ENCODE data around the gene SAAL1.

The SAAL1 gene

DNA sequence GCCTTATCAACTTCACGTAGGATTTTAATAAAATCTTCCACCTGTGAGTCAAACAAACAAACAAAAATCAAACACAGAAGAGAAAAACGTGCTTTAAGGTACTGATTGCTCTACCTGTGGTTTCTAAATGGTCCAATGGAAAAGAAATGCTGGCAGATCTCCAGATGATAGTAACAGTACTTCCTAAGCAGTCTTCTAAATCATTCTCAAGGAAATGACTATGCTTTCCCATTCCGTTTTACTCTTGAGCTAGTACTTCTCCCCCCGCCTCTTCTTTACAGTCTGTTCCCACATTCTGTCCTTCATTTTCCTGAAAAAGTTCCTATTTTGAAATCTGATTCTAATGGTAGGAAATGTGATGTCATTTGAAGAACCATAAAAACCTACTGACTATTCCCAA lies 25.4 kb downstream of the SAAL1 start:
- Histone ChIP-seq H3K4me3 (ENCODE audit: low read length) (no peak overlapping the region), H3K27ac (ENCODE audit: low read depth, low read length) (no peak overlapping the region), H3K9ac (ENCODE audit: low read depth, low read length) (no peak overlapping the region), H3K27me3 (ENCODE audit: insufficient read depth, low read length) (no peaks in the 10 kb centered on the region), H3K9me3 (ENCODE audit: insufficient read depth, low read depth, low read length) (no peaks in the 10 kb centered on the region), H3K4me1 (ENCODE audit: insufficient read depth, low read length) (no peaks in the 10 kb centered on the region), H3K36me3 (ENCODE audit: insufficient read depth, low read length) (peaks cover 65% of the 10 kb centered on the region)
- 96% methylated on average over 4 of the region's 4 CpGs for WGBS

DNA sequence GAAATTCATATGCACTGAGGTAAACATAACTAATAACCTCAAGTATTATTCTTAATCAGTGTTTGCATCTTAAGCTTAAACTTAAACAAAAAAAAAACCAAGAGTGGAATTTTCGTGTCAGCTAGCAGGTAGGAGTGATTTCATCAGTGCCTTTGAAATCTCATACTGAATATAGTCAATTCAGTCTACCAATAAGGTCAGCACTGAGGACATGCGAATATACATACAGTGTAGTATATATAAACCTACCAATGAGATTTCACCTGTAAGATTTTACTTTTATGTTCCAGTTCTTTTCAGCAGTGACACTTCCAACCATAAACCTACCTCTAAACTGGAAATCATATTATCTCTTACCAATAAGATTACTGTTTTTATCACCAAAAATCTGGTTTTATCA lies 27.0 kb downstream of the SAAL1 start:
- H3K27ac ChIP-seq (ENCODE audit: low read depth, low read length), result no peak overlapping the region
- no peaks in the 10 kb centered on the region for H3K4me1 ChIP-seq (ENCODE audit: insufficient read depth, low read length)
- no peaks in the 10 kb centered on the region for H3K9me3 ChIP-seq (ENCODE audit: insufficient read depth, low read depth, low read length)
- peaks cover 49% of the 10 kb centered on the region for H3K36me3 ChIP-seq (ENCODE audit: insufficient read depth, low read length)
- WGBS, result 100% methylated on average over 1 of the region's 2 CpGs
- no peak overlapping the region for H3K4me3 ChIP-seq (ENCODE audit: low read length)
- H3K9ac ChIP-seq (ENCODE audit: low read depth, low read length), result no peak overlapping the region
- no peaks in the 10 kb centered on the region for H3K27me3 ChIP-seq (ENCODE audit: insufficient read depth, low read length)

DNA sequence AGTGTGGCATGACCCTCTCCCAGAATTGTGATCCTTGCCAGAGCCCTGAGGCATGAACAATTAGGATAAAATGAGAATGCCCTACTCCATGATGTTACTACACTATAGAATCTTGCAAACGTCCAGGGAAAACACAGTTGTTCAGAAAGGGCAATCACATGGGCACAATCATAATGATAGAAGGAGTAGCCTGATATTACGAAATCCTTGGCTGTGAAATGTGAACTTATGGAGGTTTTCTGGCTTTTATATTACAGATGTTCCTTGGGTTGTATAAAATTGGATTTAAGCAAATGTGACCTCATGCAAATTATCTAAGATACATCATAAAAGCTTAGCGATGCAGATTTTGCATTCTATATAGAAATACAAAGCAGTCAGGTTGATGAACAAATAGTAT lies 30.4 kb downstream of the SAAL1 start:
- Histone ChIP-seq H3K9me3 (ENCODE audit: insufficient read depth, low read depth, low read length) (no peaks in the 10 kb centered on the region), H3K27ac (ENCODE audit: low read depth, low read length) (no peak overlapping the region), H3K27me3 (ENCODE audit: insufficient read depth, low read length) (no peaks in the 10 kb centered on the region), H3K4me1 (ENCODE audit: insufficient read depth, low read length) (no peaks in the 10 kb centered on the region), H3K4me3 (ENCODE audit: low read length) (no peak overlapping the region), H3K9ac (ENCODE audit: low read depth, low read length) (no peak overlapping the region), H3K36me3 (ENCODE audit: insufficient read depth, low read length) (peaks cover 15% of the 10 kb centered on the region)
- WGBS, result 92% methylated on average over 3 of the region's 3 CpGs

DNA sequence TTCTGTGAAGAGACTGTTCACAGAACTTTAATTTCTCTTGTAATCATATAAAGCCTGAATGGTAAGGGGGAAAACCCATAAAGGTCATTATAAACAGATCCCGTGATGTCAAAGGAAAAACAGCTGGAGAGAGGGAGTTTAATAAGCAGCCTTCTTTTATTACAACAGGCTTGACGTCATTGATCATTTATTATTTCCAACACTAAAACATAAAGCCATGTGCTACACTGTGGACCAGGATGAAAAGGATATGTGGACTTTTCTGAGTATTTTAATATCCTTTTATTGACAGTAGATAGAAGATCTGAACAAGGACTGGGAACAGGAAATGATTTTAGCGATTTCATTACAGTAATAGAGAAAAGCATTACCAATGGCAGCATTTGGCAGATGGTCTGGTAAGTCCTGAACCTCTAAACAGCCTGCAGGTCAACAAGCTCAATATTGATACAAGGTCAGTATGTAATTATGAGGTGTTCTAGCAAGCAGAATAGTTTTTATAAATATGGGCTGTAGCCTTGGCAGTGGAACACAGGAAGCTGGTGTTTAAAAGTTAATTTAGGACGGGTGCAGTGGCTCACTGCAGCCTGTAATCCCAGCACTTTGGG lies 34.7 kb downstream of the SAAL1 start:
- Histone ChIP-seq H3K4me3 (ENCODE audit: low read length) (no peak overlapping the region), H3K4me1 (ENCODE audit: insufficient read depth, low read length) (no peaks in the 10 kb centered on the region), H3K9ac (ENCODE audit: low read depth, low read length) (no peak overlapping the region), H3K9me3 (ENCODE audit: insufficient read depth, low read depth, low read length) (no peaks in the 10 kb centered on the region), H3K27ac (ENCODE audit: low read depth, low read length) (no peak overlapping the region), H3K27me3 (ENCODE audit: insufficient read depth, low read length) (no peaks in the 10 kb centered on the region), H3K36me3 (ENCODE audit: insufficient read depth, low read length) (no peaks in the 10 kb centered on the region)
- 96% methylated on average over 2 of the region's 4 CpGs for WGBS

DNA sequence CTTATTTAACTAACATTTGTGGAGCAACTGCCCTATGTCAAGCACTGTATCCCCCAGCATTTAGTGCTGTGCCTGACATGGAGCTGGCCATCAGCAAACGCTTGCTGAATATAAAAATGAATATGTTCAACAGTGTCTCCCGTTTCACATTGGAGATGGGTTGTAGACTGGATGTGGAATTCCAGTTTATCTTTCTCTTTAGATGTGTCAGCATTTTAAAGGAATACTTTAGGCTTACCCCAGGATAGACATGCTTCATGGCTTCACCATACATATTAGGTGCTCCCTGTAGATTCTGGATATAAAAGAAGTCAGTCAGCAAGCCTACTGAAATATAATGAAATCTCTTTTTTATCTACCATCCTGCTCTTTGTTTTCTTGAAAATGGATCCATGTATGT lies 38.5 kb downstream of the SAAL1 start:
- no peak overlapping the region for H3K27ac ChIP-seq (ENCODE audit: low read depth, low read length)
- H3K27me3 ChIP-seq (ENCODE audit: insufficient read depth, low read length), result no peaks in the 10 kb centered on the region
- no peaks in the 10 kb centered on the region for H3K4me1 ChIP-seq (ENCODE audit: insufficient read depth, low read length)
- no peaks in the 10 kb centered on the region for H3K9me3 ChIP-seq (ENCODE audit: insufficient read depth, low read depth, low read length)
- H3K36me3 ChIP-seq (ENCODE audit: insufficient read depth, low read length), result no peaks in the 10 kb centered on the region
- 93% methylated on average over 2 of the region's 2 CpGs for WGBS
- no peak overlapping the region for H3K4me3 ChIP-seq (ENCODE audit: low read length)
- H3K9ac ChIP-seq (ENCODE audit: low read depth, low read length), result no peak overlapping the region

DNA sequence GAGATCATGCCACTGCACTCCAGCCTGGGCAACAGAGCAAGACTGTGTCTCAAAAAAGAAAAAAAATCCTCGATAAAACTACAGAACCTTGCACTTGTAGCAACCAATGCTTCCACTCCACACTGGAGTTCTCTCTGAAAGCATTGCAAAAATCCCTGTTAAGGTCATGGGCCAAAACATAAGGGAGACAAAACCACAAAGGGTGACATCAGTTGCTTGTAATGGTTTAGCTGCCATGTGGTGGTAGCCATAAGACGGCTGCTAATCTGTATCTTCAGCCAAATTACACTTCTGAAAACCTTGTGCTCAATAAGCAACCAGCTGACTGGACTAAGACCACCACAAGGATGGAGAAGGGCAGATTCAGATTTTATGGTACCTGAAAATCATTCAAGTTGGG lies 39.3 kb downstream of the SAAL1 start:
- no peak overlapping the region for H3K9ac ChIP-seq (ENCODE audit: low read depth, low read length)
- no peaks in the 10 kb centered on the region for H3K9me3 ChIP-seq (ENCODE audit: insufficient read depth, low read depth, low read length)
- no peak overlapping the region for H3K4me3 ChIP-seq (ENCODE audit: low read length)
- H3K4me1 ChIP-seq (ENCODE audit: insufficient read depth, low read length), result no peaks in the 10 kb centered on the region
- no peak overlapping the region for H3K27ac ChIP-seq (ENCODE audit: low read depth, low read length)
- WGBS, result 100% methylated on average over 2 of the region's 2 CpGs
- H3K27me3 ChIP-seq (ENCODE audit: insufficient read depth, low read length), result no peaks in the 10 kb centered on the region
- no peaks in the 10 kb centered on the region for H3K36me3 ChIP-seq (ENCODE audit: insufficient read depth, low read length)

DNA sequence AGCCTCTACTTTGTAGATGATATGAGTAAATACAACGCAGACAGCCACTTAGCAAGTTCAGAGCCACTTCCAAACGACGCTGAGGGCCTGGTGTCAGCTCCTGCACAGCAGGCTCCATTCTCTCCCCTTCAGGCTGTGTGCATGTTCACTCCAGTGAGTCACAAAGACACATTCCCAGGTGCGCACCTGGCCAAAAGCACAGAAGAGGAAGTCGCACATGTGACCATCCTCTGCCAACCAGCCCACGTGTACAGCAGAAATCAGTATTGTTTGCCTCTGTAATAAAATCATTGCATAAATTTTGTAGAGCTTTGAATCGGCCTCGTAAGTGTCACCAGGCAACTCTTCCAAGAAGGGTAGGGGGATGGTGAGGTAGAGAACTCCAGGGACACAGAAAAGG lies 40.3 kb downstream of the SAAL1 start:
- H3K36me3 ChIP-seq (ENCODE audit: insufficient read depth, low read length), result no peaks in the 10 kb centered on the region
- 95% methylated on average over 8 of the region's 8 CpGs for WGBS
- H3K4me3 ChIP-seq (ENCODE audit: low read length), result no peak overlapping the region
- no peaks in the 10 kb centered on the region for H3K9me3 ChIP-seq (ENCODE audit: insufficient read depth, low read depth, low read length)
- no peaks in the 10 kb centered on the region for H3K27me3 ChIP-seq (ENCODE audit: insufficient read depth, low read length)
- H3K4me1 ChIP-seq (ENCODE audit: insufficient read depth, low read length), result no peaks in the 10 kb centered on the region
- H3K9ac ChIP-seq (ENCODE audit: low read depth, low read length), result no peak overlapping the region
- no peak overlapping the region for H3K27ac ChIP-seq (ENCODE audit: low read depth, low read length)

DNA sequence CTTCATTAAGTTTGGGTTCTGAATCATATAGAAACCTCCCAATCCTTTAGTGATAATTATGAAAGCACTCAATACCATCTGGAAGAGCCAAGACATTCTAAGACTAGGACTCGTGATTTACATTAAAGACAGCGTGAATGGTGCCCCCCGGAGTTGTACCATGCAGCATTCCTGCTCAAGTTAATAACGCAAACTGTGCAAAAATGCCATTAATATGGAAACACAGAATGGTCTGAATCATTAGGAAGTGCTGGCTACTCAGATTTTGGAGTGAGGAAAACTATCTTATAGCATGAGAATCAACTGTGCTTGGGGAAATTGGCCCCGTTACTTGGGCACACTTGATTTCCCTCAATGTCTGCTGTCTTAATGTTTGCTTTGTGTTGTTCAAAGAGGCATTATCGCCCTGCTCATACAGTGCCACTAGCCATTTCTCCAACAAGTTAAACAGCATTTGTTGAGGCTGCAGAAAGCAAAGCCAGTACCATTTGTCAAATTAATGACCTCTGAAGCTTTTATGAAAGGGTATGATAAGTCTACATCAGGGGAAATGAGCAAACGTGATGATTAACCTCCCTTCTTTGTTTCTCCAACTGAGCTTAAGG lies 41.3 kb downstream of the SAAL1 start:
- WGBS, result 92% methylated on average over 7 of the region's 7 CpGs
- Histone ChIP-seq H3K4me1 (ENCODE audit: insufficient read depth, low read length) (no peaks in the 10 kb centered on the region), H3K27ac (ENCODE audit: low read depth, low read length) (no peak overlapping the region), H3K4me3 (ENCODE audit: low read length) (no peak overlapping the region), H3K9ac (ENCODE audit: low read depth, low read length) (no peak overlapping the region), H3K27me3 (ENCODE audit: insufficient read depth, low read length) (no peaks in the 10 kb centered on the region), H3K36me3 (ENCODE audit: insufficient read depth, low read length) (no peaks in the 10 kb centered on the region), H3K9me3 (ENCODE audit: insufficient read depth, low read depth, low read length) (no peaks in the 10 kb centered on the region)

DNA sequence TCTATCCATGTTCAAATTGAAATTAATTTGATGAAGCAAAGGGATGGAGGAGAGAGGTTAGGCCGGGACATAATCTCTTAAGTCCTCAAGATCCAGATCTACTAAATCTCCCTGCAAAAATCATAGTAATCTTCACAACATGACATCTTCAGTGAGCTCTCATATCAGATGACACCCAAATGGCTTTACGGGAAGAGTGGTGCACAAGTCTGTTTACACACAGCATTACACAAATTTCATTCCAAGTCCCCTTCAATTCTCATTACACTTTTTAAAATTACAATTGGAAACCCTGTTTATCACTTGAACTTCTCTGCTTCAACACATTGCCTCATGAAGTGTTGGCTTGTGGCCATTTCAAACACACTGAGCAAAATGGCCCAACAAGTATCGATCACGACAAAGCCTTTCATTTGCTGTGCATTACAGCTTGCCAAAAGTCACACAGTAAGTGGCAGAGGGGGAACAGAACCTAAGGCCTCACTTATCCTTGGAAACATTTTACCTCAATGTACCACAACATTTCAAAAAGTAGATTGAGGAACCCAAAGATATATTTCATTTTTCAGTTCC lies 41.9 kb downstream of the SAAL1 start:
- no peak overlapping the region for H3K9ac ChIP-seq (ENCODE audit: low read depth, low read length)
- H3K36me3 ChIP-seq (ENCODE audit: insufficient read depth, low read length), result no peaks in the 10 kb centered on the region
- no peaks in the 10 kb centered on the region for H3K27me3 ChIP-seq (ENCODE audit: insufficient read depth, low read length)
- no peaks in the 10 kb centered on the region for H3K9me3 ChIP-seq (ENCODE audit: insufficient read depth, low read depth, low read length)
- no peak overlapping the region for H3K27ac ChIP-seq (ENCODE audit: low read depth, low read length)
- H3K4me3 ChIP-seq (ENCODE audit: low read length), result no peak overlapping the region
- H3K4me1 ChIP-seq (ENCODE audit: insufficient read depth, low read length), result no peaks in the 10 kb centered on the region
- 98% methylated on average over 4 of the region's 4 CpGs for WGBS

DNA sequence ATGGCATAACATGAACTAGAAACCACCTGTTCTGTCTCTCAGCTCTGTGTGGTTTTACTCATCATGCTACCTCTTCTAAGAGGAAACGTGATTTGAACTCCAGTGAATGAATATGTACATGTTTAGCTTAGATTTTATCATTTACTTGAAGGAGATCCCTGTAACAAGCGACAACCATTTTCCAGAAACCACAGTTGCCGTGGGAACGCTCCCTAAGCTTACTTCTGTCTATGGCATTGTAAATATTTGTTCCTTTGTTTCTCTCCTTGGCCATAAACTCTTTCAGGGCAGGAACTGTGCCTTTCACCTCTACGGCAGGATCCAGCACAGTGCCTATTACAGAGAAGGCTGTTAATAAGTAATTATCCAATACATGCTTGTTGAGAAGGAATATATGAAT lies 42.8 kb downstream of the SAAL1 start:
- H3K27me3 ChIP-seq (ENCODE audit: insufficient read depth, low read length), result no peaks in the 10 kb centered on the region
- H3K36me3 ChIP-seq (ENCODE audit: insufficient read depth, low read length), result no peaks in the 10 kb centered on the region
- H3K4me3 ChIP-seq (ENCODE audit: low read length), result no peak overlapping the region
- no peak overlapping the region for H3K27ac ChIP-seq (ENCODE audit: low read depth, low read length)
- no peaks in the 10 kb centered on the region for H3K4me1 ChIP-seq (ENCODE audit: insufficient read depth, low read length)
- H3K9ac ChIP-seq (ENCODE audit: low read depth, low read length), result no peak overlapping the region
- WGBS, result 81% methylated on average over 3 of the region's 5 CpGs
- H3K9me3 ChIP-seq (ENCODE audit: insufficient read depth, low read depth, low read length), result no peaks in the 10 kb centered on the region

DNA sequence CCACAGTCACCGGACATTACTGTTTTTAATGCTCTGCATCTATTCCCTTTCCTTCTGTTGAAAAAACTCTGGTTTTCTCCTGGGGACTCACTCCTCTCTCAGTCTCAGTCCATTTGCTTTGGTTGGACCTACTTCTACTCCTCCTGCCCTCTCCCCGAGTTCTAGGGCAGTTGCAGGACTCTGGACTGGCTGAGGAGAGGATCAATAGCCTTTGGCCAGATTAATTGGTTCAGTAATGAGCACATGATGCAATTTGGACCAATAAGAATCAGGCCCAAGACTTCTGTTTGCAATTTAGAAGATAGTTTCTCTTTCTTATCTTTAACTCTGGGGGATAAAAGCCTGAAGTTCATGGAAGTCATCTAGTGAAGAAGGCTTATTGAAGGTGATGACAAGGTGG lies 44.5 kb downstream of the SAAL1 start:
- WGBS, result 94% methylated on average over 2 of the region's 2 CpGs
- no peaks in the 10 kb centered on the region for H3K36me3 ChIP-seq (ENCODE audit: insufficient read depth, low read length)
- H3K27ac ChIP-seq (ENCODE audit: low read depth, low read length), result no peak overlapping the region
- H3K4me1 ChIP-seq (ENCODE audit: insufficient read depth, low read length), result no peaks in the 10 kb centered on the region
- no peaks in the 10 kb centered on the region for H3K27me3 ChIP-seq (ENCODE audit: insufficient read depth, low read length)
- no peak overlapping the region for H3K9ac ChIP-seq (ENCODE audit: low read depth, low read length)
- H3K4me3 ChIP-seq (ENCODE audit: low read length), result no peak overlapping the region
- H3K9me3 ChIP-seq (ENCODE audit: insufficient read depth, low read depth, low read length), result no peaks in the 10 kb centered on the region
